Measurements from ENCODE around the gene ANKFN1. TPM values are rescaled to one million over a fixed set of nuclear protein-coding genes. Genes with fewer than 3 reads are reported as not detected.

Gene ANKFN1
- total RNA-seq, 1 experiment from 2014 or later, result not detected

DNA sequence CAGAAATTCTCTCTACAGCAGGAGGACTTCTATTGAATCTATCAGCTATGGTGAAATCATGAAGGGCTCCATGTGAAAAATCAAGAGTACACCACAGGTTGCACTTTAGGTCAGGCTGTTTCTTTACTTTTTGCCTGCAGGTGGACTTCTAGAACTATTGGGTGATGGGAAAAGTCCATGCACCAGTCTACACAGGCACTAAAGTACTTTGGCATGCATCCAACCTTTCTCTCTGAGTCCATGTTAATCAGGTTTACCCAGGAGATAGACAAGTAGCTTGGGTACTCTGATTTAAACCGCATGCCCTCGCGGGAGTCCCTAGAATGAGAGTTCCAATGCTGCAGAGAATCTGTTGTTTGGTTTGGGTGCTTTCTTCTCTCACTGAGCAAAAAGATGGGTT, 9.1 kb upstream of the ANKFN1 start:
- no peak overlapping the region for H2BK120ac ChIP-seq (ENCODE audit: low read depth, low read length, poor library complexity, severe bottlenecking)
- DNase-seq, result no peak
- H4K5ac ChIP-seq (ENCODE audit: insufficient read length, low read depth, low read length), result no peak overlapping the region
- no peaks in the 10 kb centered on the region for H3K9me3 ChIP-seq (ENCODE audit: control insufficient read depth, low read depth, low read length)
- H2BK20ac ChIP-seq (ENCODE audit: low read depth, low read length, poor library complexity, severe bottlenecking), result no peak overlapping the region
- Mint-ChIP-seq H3K36me3 (ENCODE audit: insufficient read depth in 1 of 3, low read depth in 3 of 3) (peaks cover 0 to 3% (median 0%) of the 10 kb centered on the region in 3 experiments; a peak in 3 of 7 replicates), H3K4me1 (peaks cover 8 to 9% of the 10 kb centered on the region in 2 experiments), H3K4me3 (no peak overlapping the region), H3K27me3 (ENCODE audit: low read depth) (0 out of 2 replicates have a peak, but pooled peaks cover 2% of the 10 kb centered on the region), H3K27ac (no peak overlapping the region), H3K9me3 (peaks cover 3 to 11% of the 10 kb centered on the region in 2 experiments)
- H3K14ac ChIP-seq (ENCODE audit: insufficient read depth, low read length), result no peak overlapping the region
- no peak overlapping the region for H3T11ph ChIP-seq (ENCODE audit: low read length)
- H3K56ac ChIP-seq (ENCODE audit: insufficient read length, low read depth, low read length), result no peak overlapping the region
- TF ChIP-seq, protein P1, sequence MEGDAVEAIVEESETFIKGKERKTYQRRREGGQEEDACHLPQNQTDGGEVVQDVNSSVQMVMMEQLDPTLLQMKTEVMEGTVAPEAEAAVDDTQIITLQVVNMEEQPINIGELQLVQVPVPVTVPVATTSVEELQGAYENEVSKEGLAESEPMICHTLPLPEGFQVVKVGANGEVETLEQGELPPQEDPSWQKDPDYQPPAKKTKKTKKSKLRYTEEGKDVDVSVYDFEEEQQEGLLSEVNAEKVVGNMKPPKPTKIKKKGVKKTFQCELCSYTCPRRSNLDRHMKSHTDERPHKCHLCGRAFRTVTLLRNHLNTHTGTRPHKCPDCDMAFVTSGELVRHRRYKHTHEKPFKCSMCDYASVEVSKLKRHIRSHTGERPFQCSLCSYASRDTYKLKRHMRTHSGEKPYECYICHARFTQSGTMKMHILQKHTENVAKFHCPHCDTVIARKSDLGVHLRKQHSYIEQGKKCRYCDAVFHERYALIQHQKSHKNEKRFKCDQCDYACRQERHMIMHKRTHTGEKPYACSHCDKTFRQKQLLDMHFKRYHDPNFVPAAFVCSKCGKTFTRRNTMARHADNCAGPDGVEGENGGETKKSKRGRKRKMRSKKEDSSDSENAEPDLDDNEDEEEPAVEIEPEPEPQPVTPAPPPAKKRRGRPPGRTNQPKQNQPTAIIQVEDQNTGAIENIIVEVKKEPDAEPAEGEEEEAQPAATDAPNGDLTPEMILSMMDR (conservative IDR thresholded peaks at IDR 0.05), result no peak
- H3K9ac ChIP-seq (ENCODE audit: extremely low read depth, insufficient read length, low read length), result no peak overlapping the region
- no peak overlapping the region for H3K4me2 ChIP-seq (ENCODE audit: insufficient read depth, insufficient read length, low read length)
- H3K23me2 ChIP-seq (ENCODE audit: insufficient read length, low read depth, low read length, poor library complexity, severe bottlenecking), result no peaks in the 10 kb centered on the region
- no peak overlapping the region for H3K4ac ChIP-seq (ENCODE audit: low read depth, low read length)
- no peak overlapping the region for H4K91ac ChIP-seq (ENCODE audit: insufficient read length, low read depth, low read length)
- no peak overlapping the region for H2BK12ac ChIP-seq (ENCODE audit: insufficient read length, low read depth, low read length)
- H3K4me1 ChIP-seq (ENCODE audit: insufficient read depth, low read length), result no peaks in the 10 kb centered on the region; the same call in 1 of the 2 replicates
- H3K27ac ChIP-seq (ENCODE audit: insufficient read length, low read depth, low read length), result no peak overlapping the region
- H3K18ac ChIP-seq (ENCODE audit: insufficient read length, low read depth, low read length), result no peak overlapping the region
- H3K27me3 ChIP-seq (ENCODE audit: insufficient read depth, low read length), result no peaks in the 10 kb centered on the region
- H3K23ac ChIP-seq (ENCODE audit: insufficient read length, low read depth, low read length), result no peak overlapping the region
- no peak overlapping the region for H2BK15ac ChIP-seq (ENCODE audit: low read depth, low read length)
- no peak overlapping the region for H2AFZ ChIP-seq (ENCODE audit: low read length)
- H3K79me2 ChIP-seq (ENCODE audit: insufficient read depth, low read length), result no peaks in the 10 kb centered on the region
- H4K20me1 ChIP-seq (ENCODE audit: control insufficient read depth, insufficient read depth, insufficient read length), result no peaks in the 10 kb centered on the region
- WGBS (ENCODE audit: extremely low coverage, insufficient read length, low lambda C conversion rate), result no CpG with 5 or more reads among the region's 3 CpGs
- H2AK5ac ChIP-seq (ENCODE audit: insufficient read length, low read length), result no peak overlapping the region
- H3K79me1 ChIP-seq (ENCODE audit: insufficient read depth, low read depth, low read length, poor library complexity, severe bottlenecking), result no peaks in the 10 kb centered on the region
- H2BK5ac ChIP-seq (ENCODE audit: insufficient read length, low read length), result no peak overlapping the region
- no peak overlapping the region for H4K8ac ChIP-seq (replicated peaks; ENCODE audit: insufficient read length, low read depth, low read length)
